ENCODE measurements around the gene UNC5A.

Gene UNC5A

DNA sequence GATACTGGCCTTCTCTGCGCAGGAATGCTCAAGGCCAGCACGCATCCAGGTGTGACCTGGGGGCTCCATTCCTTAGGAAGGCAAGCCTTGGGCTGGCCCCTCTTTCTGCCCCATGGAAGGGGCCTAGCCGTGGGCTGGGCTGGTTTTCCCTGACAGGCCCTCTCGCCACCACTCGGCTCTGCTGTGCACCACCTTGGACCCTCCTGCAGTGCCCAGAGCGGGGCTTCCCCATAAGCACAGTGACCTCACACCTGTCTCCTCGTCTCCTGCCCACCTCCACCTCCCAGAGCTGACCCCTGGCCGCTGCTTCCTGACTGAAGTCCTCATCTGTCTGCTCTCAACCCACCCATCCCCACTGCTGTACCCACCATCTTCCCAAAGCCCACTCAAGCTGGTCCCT lies 21.1 kb downstream of the UNC5A start:
- no peak overlapping the region for H3K4me3 Mint-ChIP-seq
- no peaks in the 10 kb centered on the region for H3K9me3 Mint-ChIP-seq
- no peaks in the 10 kb centered on the region for H3K4me1 Mint-ChIP-seq (ENCODE audit: low read depth)
- H3K36me3 Mint-ChIP-seq (ENCODE audit: low read depth), result no peaks in the 10 kb centered on the region
- H3K27me3 Mint-ChIP-seq, result peaks cover 19% of the 10 kb centered on the region
- H3K27ac Mint-ChIP-seq, result no peak overlapping the region

DNA sequence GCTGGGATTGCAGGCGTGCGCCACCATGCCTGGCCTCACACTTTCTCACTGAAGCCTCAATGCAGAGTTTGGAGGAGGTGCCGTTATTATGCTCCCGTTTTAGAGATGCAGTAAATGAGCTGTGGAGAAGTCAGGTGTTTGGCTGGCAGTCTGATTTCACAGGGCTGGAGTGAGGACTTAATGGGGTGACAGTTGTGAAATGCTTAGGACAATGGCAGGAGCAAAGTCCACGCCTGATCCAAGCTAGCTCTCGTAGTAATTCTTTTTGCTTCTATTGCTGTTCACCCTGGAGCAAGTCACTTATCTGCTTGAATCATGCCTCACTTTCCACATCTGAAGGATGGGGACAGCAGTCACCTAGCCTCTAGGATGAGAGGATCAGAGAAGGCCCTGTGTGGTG lies 21.8 kb downstream of the UNC5A start:
- Mint-ChIP-seq H3K9me3 (no peaks in the 10 kb centered on the region), H3K36me3 (ENCODE audit: low read depth) (no peaks in the 10 kb centered on the region), H3K27me3 (peaks cover 19% of the 10 kb centered on the region), H3K4me3 (no peak overlapping the region), H3K27ac (no peak overlapping the region), H3K4me1 (ENCODE audit: low read depth) (no peaks in the 10 kb centered on the region)

DNA sequence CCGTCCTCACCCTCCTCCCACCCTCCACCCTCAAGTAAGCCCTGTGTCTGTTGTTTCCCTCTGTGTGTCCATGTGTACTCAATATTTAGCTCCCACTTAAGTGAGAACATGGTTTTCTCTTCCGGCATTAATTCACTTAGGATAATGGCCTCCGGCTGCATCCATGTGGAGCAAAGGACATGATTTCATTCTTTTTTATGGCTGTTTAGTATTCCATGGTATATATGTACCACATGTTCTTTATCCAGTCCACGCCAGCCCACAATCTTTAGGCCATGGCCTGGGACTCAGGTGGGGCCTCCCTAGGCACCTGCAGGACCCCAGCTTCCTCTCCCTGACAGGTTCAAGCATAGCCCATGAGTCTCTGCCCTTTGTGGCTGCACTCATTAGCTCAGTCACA lies 22.9 kb downstream of the UNC5A start:
- no peak overlapping the region for H3K4me3 Mint-ChIP-seq
- H3K4me1 Mint-ChIP-seq (ENCODE audit: low read depth), result no peaks in the 10 kb centered on the region
- no peaks in the 10 kb centered on the region for H3K36me3 Mint-ChIP-seq (ENCODE audit: low read depth)
- no peaks in the 10 kb centered on the region for H3K9me3 Mint-ChIP-seq
- H3K27me3 Mint-ChIP-seq, result peaks cover 19% of the 10 kb centered on the region
- H3K27ac Mint-ChIP-seq, result no peak overlapping the region

DNA sequence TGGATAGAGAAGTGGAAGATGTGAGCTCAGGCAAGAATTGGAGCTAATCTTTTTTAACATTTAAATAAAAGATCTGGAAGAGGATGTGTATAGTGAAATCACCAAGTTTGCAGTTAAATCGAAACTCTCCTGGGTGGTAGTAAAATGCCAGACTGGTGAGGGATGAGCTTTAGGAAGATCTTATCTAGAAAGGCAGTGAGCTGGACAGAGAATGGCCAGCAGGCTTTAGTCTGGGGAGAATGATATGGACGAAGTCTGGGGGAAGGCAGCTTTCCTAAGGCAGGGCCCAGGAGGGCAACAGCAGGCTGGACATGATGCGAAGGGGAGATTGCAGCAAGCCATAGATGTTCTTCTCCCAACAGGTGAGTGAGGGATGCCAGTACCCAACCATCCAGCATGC lies 25.6 kb downstream of the UNC5A start:
- Mint-ChIP-seq H3K36me3 (ENCODE audit: low read depth) (no peaks in the 10 kb centered on the region), H3K27ac (no peak overlapping the region), H3K27me3 (peaks cover 26% of the 10 kb centered on the region)

DNA sequence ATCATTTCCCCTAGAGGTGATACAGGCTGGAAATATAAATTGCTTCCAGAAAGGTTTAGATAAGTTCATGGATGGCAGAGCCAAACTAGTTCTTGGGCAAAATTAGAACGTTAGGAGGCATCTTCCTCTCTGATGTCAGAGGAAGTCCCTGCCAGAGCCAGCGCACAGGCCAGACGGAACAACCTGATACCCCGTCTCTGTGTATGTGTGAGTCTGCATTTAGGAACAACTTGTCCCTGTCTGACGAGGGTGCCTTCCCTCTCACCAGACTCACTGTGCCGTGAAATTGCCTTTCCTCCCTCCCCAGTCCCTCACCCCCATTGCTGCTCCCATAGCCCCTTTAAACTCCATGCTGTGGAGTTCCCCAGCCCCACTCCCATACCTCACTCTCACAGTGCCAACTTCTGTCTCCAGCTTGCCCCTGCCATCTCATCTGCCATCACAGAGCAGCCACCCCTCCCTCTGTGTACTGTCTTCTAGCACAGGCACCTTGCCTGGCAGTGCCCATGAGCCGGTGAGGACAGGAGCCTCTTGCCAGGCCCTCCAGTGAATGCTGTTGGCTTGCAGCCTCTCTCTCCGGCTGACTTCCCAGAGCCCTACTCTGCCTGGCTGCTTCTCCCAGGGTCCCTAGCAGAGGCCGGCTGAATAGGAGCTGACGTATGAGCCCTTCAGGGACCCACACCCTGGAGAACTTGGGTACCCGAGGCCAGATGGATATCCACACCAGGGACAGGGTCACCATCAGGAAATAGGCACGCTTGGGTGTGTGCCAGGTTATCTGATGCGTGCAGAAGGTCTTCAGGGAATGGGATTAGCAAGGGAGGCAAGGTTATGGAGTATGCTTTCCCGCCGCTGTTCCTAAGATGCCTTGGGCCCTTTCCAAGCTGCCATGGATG lies 26.7 kb downstream of the UNC5A start:
- Mint-ChIP-seq H3K27ac (no peak overlapping the region), H3K4me3 (no peak overlapping the region), H3K27me3 (peaks cover 33% of the 10 kb centered on the region)

More for the DNA sequence above, 25.6 kb downstream of the UNC5A start:
- Mint-ChIP-seq H3K4me3 (no peak overlapping the region), H3K9me3 (no peaks in the 10 kb centered on the region), H3K4me1 (ENCODE audit: low read depth) (no peaks in the 10 kb centered on the region)

DNA sequence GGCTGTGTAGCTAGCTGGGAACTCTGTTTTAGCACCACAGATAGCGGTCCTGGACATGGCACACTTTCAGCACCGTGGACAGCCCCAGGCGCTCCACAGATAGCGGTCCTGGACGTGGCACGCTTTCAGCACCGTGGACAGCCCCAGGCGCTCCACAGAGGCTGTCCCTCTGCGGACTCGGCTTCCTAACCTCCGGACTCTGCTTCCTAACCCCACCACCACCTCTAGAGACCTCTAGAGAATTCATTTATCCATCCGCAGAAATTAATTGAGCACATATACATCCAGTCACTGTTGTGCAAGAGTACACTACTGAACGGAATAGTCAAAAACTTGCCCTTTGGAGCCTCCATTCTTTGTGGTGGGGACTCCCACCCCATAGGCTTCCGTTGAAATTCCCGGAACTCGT lies 27.4 kb downstream of the UNC5A start:
- Mint-ChIP-seq H3K9me3 (no peaks in the 10 kb centered on the region), H3K36me3 (ENCODE audit: low read depth) (no peaks in the 10 kb centered on the region), H3K4me3 (no peak overlapping the region), H3K27me3 (peaks cover 38% of the 10 kb centered on the region), H3K27ac (no peak overlapping the region), H3K4me1 (ENCODE audit: low read depth) (no peaks in the 10 kb centered on the region)

More for the DNA sequence above, 26.7 kb downstream of the UNC5A start:
- Mint-ChIP-seq H3K9me3 (no peaks in the 10 kb centered on the region), H3K4me1 (ENCODE audit: low read depth) (no peaks in the 10 kb centered on the region), H3K36me3 (ENCODE audit: low read depth) (no peaks in the 10 kb centered on the region)

DNA sequence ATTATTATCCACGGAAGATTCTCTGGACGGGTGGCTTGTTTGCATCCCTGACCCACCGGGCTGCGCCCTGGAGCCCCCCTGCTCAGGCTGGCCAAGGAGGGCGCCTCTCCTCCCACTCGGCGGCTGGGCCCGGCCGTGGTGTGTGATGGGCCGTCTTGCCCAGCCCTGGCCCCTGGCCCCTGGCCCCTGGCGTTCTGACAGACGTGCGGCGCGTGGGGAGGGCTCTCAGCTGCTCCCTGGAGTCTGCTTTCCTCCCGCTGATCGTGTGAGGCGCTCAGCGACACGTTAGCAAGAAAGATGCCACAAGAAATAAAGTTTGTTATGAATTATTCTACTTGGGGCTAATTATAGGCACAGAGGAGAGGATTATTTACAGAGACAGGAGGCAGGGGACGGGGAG lies 33.3 kb downstream of the UNC5A start:
- no peaks in the 10 kb centered on the region for H3K9me3 Mint-ChIP-seq
- no peak overlapping the region for H3K27ac Mint-ChIP-seq
- no peaks in the 10 kb centered on the region for H3K4me1 Mint-ChIP-seq (ENCODE audit: low read depth)
- H3K27me3 Mint-ChIP-seq, result peaks cover 38% of the 10 kb centered on the region
- H3K4me3 Mint-ChIP-seq, result no peak overlapping the region
- H3K36me3 Mint-ChIP-seq (ENCODE audit: low read depth), result no peaks in the 10 kb centered on the region

DNA sequence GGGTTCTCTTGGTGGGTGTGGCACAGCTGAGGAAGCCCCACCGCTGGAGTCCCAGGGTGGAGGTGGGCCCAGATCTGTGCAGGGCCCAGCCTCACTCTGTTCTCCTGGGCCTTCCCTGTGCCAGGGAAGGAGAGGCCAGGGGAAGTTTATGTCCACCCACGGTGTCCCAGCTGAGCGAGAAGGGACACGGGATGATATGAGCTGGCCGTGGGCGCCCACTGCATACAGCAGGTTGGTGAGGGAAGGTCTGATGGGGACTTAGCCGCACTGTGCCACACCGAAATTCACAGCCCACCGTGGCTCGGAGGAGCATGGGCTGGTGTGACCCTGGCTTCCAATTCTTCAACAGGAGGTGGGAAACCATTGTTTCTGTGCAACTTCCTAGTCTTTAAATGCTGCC lies 33.9 kb downstream of the UNC5A start:
- Mint-ChIP-seq H3K27me3 (peaks cover 38% of the 10 kb centered on the region), H3K4me1 (ENCODE audit: low read depth) (no peaks in the 10 kb centered on the region), H3K4me3 (no peak overlapping the region), H3K36me3 (ENCODE audit: low read depth) (no peaks in the 10 kb centered on the region), H3K27ac (no peak overlapping the region), H3K9me3 (no peaks in the 10 kb centered on the region)

DNA sequence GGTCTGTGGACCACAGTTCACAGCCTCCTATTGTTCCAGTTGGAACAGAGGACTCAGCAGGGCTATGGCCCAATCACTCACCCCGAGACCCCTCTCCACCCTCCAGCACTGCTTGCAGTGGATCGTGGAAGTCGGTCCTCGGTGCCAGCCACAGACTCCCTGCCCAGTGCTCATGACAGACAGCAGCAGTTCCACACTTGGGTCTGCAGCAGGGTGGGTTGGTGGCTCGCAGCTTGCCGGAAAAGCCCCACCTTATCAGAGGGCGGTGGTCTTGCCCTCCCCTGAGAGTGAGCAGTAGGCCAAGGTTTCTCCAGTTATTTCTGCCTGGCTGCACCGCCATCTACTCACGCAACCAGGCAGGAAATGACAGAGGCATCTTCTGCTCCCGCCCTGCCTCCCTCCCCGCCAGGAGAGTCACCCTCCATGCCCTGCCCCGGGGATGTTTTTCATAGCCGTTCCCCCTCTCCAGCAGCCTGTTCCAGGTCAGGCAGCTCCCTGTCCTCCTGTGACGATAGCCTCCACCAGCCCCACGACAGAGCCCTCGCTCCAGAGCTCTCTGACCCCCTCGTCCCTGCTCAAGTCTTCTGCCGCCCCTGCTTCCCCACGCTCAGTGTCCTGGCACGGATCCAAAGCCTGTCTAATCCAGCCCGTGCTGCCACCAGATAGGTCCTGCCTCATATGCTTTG lies 34.5 kb downstream of the UNC5A start:
- Mint-ChIP-seq H3K4me3 (no peak overlapping the region), H3K27me3 (peaks cover 38% of the 10 kb centered on the region), H3K36me3 (ENCODE audit: low read depth) (no peaks in the 10 kb centered on the region)

DNA sequence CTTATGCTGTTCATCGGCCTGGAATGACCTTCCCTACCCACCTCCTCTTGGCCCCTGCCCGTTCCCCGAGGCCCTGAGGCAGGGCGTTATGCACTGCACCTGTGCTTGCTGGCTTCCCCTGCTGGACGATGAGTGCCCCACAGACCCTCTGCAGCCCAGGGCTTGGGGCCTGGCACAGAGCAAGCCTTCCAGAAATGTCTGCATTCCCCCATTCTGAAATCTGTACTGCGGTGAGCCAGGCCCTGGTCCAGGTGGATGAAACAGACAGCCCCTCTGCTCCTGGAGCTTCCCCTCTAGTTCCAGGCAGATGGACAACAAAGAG lies 35.0 kb downstream of the UNC5A start:
- Mint-ChIP-seq H3K4me1 (ENCODE audit: low read depth) (no peaks in the 10 kb centered on the region), H3K27ac (peak overlapping the region; percentile 28), H3K9me3 (no peaks in the 10 kb centered on the region), H3K4me3 (no peak overlapping the region), H3K27me3 (peaks cover 33% of the 10 kb centered on the region), H3K36me3 (ENCODE audit: low read depth) (no peaks in the 10 kb centered on the region)

More for the DNA sequence above, 34.5 kb downstream of the UNC5A start:
- peak overlapping the region; percentile 28 for H3K27ac Mint-ChIP-seq
- no peaks in the 10 kb centered on the region for H3K4me1 Mint-ChIP-seq (ENCODE audit: low read depth)
- H3K9me3 Mint-ChIP-seq, result no peaks in the 10 kb centered on the region

DNA sequence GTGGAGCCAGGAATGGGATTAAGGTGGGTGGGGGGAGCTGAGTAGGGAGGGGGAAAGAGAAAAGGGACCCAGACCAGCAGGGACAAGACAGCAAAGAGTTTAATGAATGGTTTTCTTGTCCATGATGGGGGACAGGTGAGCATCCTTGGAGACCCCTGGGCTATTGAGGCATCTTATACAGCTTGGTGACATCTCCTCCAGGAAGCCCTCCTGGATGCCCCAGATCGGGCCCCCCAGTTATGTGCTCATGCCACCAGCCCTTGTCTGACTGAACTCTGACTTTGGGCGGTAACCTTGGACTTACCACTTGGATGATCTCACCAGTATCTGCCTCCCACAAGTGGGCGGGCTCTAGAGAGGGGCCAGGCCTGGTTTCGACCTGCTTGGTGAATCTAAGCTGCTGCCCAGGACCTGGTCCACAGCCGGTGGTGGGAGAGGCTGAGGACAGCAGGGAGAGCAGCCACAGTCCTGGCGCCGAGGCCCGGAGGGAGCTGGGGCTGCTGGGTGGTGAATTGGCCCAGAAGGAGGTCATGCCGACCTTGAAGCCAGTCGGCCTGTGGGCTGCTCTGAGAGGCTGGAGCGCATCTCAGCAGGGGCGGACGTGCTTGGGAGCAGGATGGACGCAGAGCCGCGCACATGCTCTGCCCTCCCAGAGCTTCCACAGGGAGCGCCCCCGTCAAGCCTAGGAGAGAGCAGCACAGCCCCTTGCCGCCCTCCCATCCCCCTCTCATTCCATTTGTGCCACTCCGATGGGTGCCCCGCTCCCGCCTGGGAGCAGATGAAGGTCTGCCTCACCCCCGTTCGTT lies 36.2 kb downstream of the UNC5A start:
- H3K4me3 Mint-ChIP-seq, result no peak overlapping the region
- no peaks in the 10 kb centered on the region for H3K9me3 Mint-ChIP-seq
- no peaks in the 10 kb centered on the region for H3K36me3 Mint-ChIP-seq (ENCODE audit: low read depth)
- no peak overlapping the region for H3K27ac Mint-ChIP-seq
- H3K4me1 Mint-ChIP-seq (ENCODE audit: low read depth), result no peaks in the 10 kb centered on the region
- peaks cover 27% of the 10 kb centered on the region for H3K27me3 Mint-ChIP-seq

DNA sequence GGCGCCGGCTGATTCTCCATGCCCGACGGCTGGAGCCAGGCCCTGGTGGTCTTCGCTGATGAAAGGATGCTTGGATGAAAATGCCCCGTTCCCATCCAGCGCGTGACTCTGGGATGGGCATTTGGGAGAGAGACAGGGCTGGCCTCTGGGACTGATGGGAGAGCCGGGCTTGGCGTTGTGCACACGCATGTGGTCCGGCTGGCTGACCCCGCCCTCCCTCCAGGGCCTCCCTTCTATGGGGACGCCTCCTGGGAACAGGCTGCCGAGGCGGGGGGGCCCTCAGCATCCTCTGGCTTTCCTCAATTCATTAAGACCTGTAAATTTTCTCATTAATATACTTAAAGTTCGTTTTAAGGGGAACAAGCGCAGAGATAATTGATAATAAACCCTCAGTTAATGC lies 36.8 kb downstream of the UNC5A start:
- no peak overlapping the region for H3K27ac Mint-ChIP-seq
- no peak overlapping the region for H3K4me3 Mint-ChIP-seq
- no peaks in the 10 kb centered on the region for H3K36me3 Mint-ChIP-seq (ENCODE audit: low read depth)
- no peaks in the 10 kb centered on the region for H3K9me3 Mint-ChIP-seq
- H3K27me3 Mint-ChIP-seq, result peaks cover 23% of the 10 kb centered on the region
- H3K4me1 Mint-ChIP-seq (ENCODE audit: low read depth), result no peaks in the 10 kb centered on the region

DNA sequence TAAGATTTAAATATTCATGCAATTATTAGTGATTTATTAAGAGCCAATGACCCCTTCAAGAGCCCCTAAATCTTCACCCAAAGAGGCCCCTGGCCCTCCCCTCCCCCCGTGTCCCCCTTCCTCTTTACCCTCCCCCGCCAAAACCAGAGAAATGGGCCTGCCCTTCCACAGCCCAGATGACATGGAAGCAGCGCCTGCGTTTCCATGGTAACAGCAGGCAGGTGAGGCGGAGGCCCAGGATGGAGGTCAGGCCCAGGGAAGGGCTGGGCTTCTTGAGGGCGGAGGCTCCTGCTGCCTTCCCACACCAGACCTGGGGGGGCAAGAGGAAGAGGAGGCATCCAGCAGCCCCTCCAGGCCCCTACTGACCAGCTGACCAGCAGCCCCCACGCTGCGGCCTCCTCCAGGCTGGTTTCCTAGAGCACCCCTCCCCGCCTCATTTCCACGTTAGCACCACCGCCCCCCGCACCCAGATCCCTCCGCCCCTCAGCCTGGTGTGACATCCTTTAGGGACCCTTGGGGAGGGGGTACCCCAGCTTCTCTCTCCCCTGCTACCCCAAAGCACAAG lies 37.4 kb downstream of the UNC5A start:
- Mint-ChIP-seq H3K27ac (no peak overlapping the region), H3K36me3 (ENCODE audit: low read depth) (no peaks in the 10 kb centered on the region), H3K27me3 (peaks cover 19% of the 10 kb centered on the region), H3K4me3 (no peak overlapping the region), H3K9me3 (no peaks in the 10 kb centered on the region), H3K4me1 (ENCODE audit: low read depth) (no peaks in the 10 kb centered on the region)

DNA sequence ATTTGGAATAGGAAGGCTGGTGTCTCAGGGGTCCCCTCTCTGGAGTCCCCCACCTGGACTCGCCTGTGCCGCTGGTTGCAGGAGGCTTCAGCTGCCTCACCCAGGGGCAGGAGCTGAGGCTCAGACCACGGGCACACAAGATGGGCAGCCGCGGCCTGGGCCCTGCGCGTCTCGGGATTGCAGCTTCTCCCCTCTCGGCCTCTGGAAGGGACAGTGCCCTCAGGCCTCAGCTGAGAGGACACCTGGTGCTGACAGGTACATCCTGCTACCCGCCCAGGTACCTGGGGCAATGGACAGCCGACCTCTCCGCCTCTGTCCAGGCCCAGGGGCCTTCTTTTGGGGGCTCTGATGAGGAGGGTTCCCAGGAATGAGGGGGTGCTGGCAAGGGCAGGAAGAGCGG lies 38.3 kb downstream of the UNC5A start:
- H3K27me3 Mint-ChIP-seq, result peaks cover 16% of the 10 kb centered on the region
- H3K4me3 Mint-ChIP-seq, result no peak overlapping the region
- no peak overlapping the region for H3K27ac Mint-ChIP-seq
- H3K9me3 Mint-ChIP-seq, result no peaks in the 10 kb centered on the region
- H3K4me1 Mint-ChIP-seq (ENCODE audit: low read depth), result no peaks in the 10 kb centered on the region
- H3K36me3 Mint-ChIP-seq (ENCODE audit: low read depth), result no peaks in the 10 kb centered on the region
